HepG2 (cell line): Measurements from ENCODE around the gene TEAD3. TPM values are rescaled to one million over a fixed set of nuclear protein-coding genes. Genes with fewer than 3 reads are reported as not detected.
A peak's percentile ranks its signal among the peaks of the same experiment; 100 is the strongest.

Experiments used
- ATF3 ChIP-seq: sonication (generic); formaldehyde crosslinking; IDR thresholded peaks from 2 replicates; pipeline ENCODE4 v1.4.0; 2020; ENCODE audit warnings: missing genetic modification reagents
- CAMTA2 ChIP-seq: sonication (generic); formaldehyde crosslinking; IDR thresholded peaks from 2 replicates; pipeline ENCODE4 v1.4.0; 2020; ENCODE audit warnings: mild to moderate bottlenecking, missing genetic modification reagents, borderline replicate concordance
- CCAR2 ChIP-seq: fragments of 200-400 bp; formaldehyde crosslinking; optimal IDR thresholded peaks from 2 replicates; pipeline ENCODE3; 2018; ENCODE audit warnings: low read depth, mild to moderate bottlenecking, low read length, moderate library complexity
- ESRRA ChIP-seq: sonication (generic); formaldehyde crosslinking; IDR thresholded peaks from 2 replicates; pipeline ENCODE4 v1.5.1; 2020; ENCODE audit warnings: mild to moderate bottlenecking, low read depth, missing genetic modification reagents
- GFI1 ChIP-seq: sonication (generic); formaldehyde crosslinking; IDR thresholded peaks from 2 replicates; pipeline ENCODE4 v1.5.0; 2020; ENCODE audit warnings: missing genetic modification reagents, mild to moderate bottlenecking, borderline replicate concordance
- HOXA7 ChIP-seq: sonication (generic); formaldehyde crosslinking; IDR thresholded peaks from 2 replicates; pipeline ENCODE4 v1.8.1; 2022; ENCODE audit warnings: mild to moderate bottlenecking, missing genetic modification reagents, moderate library complexity
- IKZF1 ChIP-seq: fragments of 450-650 bp; IDR thresholded peaks from 2 replicates; pipeline ENCODE4 v1.7.1; 2016
- MXI1 ChIP-seq: IDR thresholded peaks from 3 replicates; pipeline ENCODE4 v1.6.1; 2012; ENCODE audit warnings: low read depth, low read length, inconsistent platforms, borderline replicate concordance
- NFE2L2 ChIP-seq: fragments of 150-350 bp; IDR thresholded peaks from 2 replicates; pipeline ENCODE4 v1.6.1; 2014; ENCODE audit warnings: low read length
- POLR2A ChIP-seq, 2 experiments: IDR thresholded peaks; 2 replicates each; pipeline ENCODE4 v1.6.1; 2011; ENCODE audit warnings: low read depth in 2 of 2, low read length in 2 of 2, mild to moderate bottlenecking in 1 of 2, moderate library complexity in 1 of 2; ENCODE audit not compliant: insufficient read depth in 1 of 2
- RCOR2 ChIP-seq: IDR thresholded peaks from 2 replicates; pipeline ENCODE4 v1.6.1; 2016; ENCODE audit warnings: missing biosample characterization, missing genetic modification reagents
- REXO4 ChIP-seq: sonication (generic); formaldehyde crosslinking; IDR thresholded peaks from 2 replicates; pipeline ENCODE4 v1.8.0; 2022; ENCODE audit warnings: missing genetic modification reagents, mild to moderate bottlenecking, borderline replicate concordance
- SAFB2 ChIP-seq: sonication (generic); formaldehyde crosslinking; IDR thresholded peaks from 2 replicates; pipeline ENCODE4 v1.5.1; 2020; ENCODE audit warnings: missing genetic modification reagents, low read depth, mild to moderate bottlenecking, borderline replicate concordance
- SKIL ChIP-seq: sonication (generic); formaldehyde crosslinking; IDR thresholded peaks from 2 replicates; pipeline ENCODE4 v1.8.0; 2022; ENCODE audit warnings: missing genetic modification reagents, mild to moderate bottlenecking, moderate library complexity, borderline replicate concordance
- SP5 ChIP-seq: IDR thresholded peaks from 2 replicates; pipeline ENCODE4 v1.6.1; 2016; ENCODE audit warnings: low read depth, borderline replicate concordance
- SRY ChIP-seq: sonication (generic); formaldehyde crosslinking; IDR thresholded peaks from 2 replicates; pipeline ENCODE4 v1.8.0; 2022; ENCODE audit warnings: mild to moderate bottlenecking, missing genetic modification reagents
- TBL1XR1 ChIP-seq: fragments of 150-350 bp; IDR thresholded peaks from 2 replicates; pipeline ENCODE4 v1.6.1; 2014; ENCODE audit warnings: borderline replicate concordance, low read length; ENCODE audit not compliant: partially characterized antibody
- TBP ChIP-seq: sonication (generic); formaldehyde crosslinking; IDR thresholded peaks from 2 replicates; pipeline ENCODE4 v1.5.0; 2020; ENCODE audit warnings: missing genetic modification reagents
- ZFP62 ChIP-seq: sonication (generic); formaldehyde crosslinking; IDR thresholded peaks from 2 replicates; pipeline ENCODE4 v1.4.0; 2020; ENCODE audit warnings: missing genetic modification reagents
- ZFYVE20 ChIP-seq: sonication (generic); formaldehyde crosslinking; IDR thresholded peaks from 2 replicates; pipeline ENCODE4 v1.8.0; 2023; ENCODE audit warnings: low read depth, mild to moderate bottlenecking, moderate library complexity, missing genetic modification reagents, borderline replicate concordance
- ZNF576 ChIP-seq: sonication (generic); formaldehyde crosslinking; IDR thresholded peaks from 2 replicates; pipeline ENCODE4 v1.4.0; 2020; ENCODE audit warnings: mild to moderate bottlenecking, missing genetic modification reagents
- ZNF609 ChIP-seq: sonication (generic); formaldehyde crosslinking; IDR thresholded peaks from 2 replicates; pipeline ENCODE4 v1.4.0; 2020; ENCODE audit warnings: mild to moderate bottlenecking, missing genetic modification reagents, borderline replicate concordance
- polyA plus RNA-seq, 8 experiments: library from polyadenylated mRNA; depleted of rRNA in 3 of 8; stranded (reverse) in 7 of 8; unstranded in 1 of 8; fragments of >200 nt; fragmentation: Illumina TruSeq in 4 of 8; extraction: Trizol in 4 of 8; gene quantifications; 2 replicates each; pipeline versions ENCODE4 v1.2.1 to v1.2.3, GENCODE V29; 2011 to 2016; ENCODE audit warnings: low read depth in 4 of 8, missing spikeins in 1 of 8, mixed read lengths in 1 of 8; ENCODE audit not compliant: insufficient read depth in 1 of 8
- total RNA-seq, 5 experiments: library from RNA; depleted of rRNA; stranded (reverse); fragments of >200 nt; fragmentation: Illumina TruSeq; extraction: Trizol; gene quantifications; 2 replicates each; pipeline ENCODE4 v1.2.3, GENCODE V29; 2016; ENCODE audit warnings: low read depth in 1 of 5

The TEAD3 gene
- total and polyA plus RNA-seq, 2 of the 13 experiments (the other 11 are each of a cell fraction or from before 2014, with no cell fraction given) = 15.1 to 16.5 TPM

GRCh38 chr6:35452183-35453090 is 44.4 kb downstream of the TEAD3 start, which contains the start of gene FANCE (continued):
- peak; percentile 95; the same call in 1 of the 2 replicates for TF ChIP-seq SAFB2 (CRISPR knock-in tag)
- TF ChIP-seq TBL1XR1 = no peak
- TF ChIP-seq ZNF576 (CRISPR knock-in tag) = 0 out of 2 replicates have a peak, but pooled peaks have one; percentile 27
- TF ChIP-seq SP5 = peak; percentile 96
- no peak for TF ChIP-seq CAMTA2
- peak; percentile 90; the same call in 1 of the 2 replicates for TF ChIP-seq ZFYVE20
- TF ChIP-seq CCAR2 = no peak
- TF ChIP-seq NFE2L2 = no peak
- peak; percentile 91 for TF ChIP-seq SRY (CRISPR knock-in tag)
- TF ChIP-seq MXI1 = peak; percentile 82; the same call in 2 of the 3 replicates
- no peak; the same call in 1 of the 2 replicates for TF ChIP-seq ZNF609
- no peak for TF ChIP-seq REXO4 (CRISPR knock-in tag)
- TF ChIP-seq SKIL = no peak
- peak; percentile 29; the same call in 1 of the 2 replicates for TF ChIP-seq ESRRA (CRISPR knock-in tag)
- TF ChIP-seq GFI1 (CRISPR knock-in tag) = peak; percentile 18; the same call in 1 of the 2 replicates
- no peak for TF ChIP-seq ZFP62 (CRISPR knock-in tag)
- TF ChIP-seq RCOR2 = no peak
- TF ChIP-seq IKZF1 = no peak
- peak; percentile 31 to 68; a peak in 3 of 4 replicates for TF ChIP-seq POLR2A (IDR thresholded peaks at IDR 0.05; ENCODE audit: insufficient read depth in 1 of 2, low read depth in 2 of 2, low read length in 2 of 2)
- TF ChIP-seq ATF3 (CRISPR knock-in tag) = no peak
- no peak for TF ChIP-seq HOXA7
- 0 out of 2 replicates have a peak, but pooled peaks have one; percentile 16 for TF ChIP-seq TBP (CRISPR knock-in tag)
